H9 (cell line): ENCODE data around the gene PRTG. TPM values are rescaled to one million over a fixed set of nuclear protein-coding genes. Genes with fewer than 3 reads are reported as not detected.

ENCODE experiments used
- DNase-seq: peaks from one replicate; pipeline ENCODE4 v3.0.0-alpha.2; 2017
- H2AFZ ChIP-seq: one replicate; pipeline ENCODE4 v1.6.1; 2013; ENCODE audit warnings: mild to moderate bottlenecking, low read length, control low read depth, moderate library complexity
- H2AK5ac ChIP-seq: 2 replicates; pipeline ENCODE4 v1.6.1; 2013; ENCODE audit warnings: low read length, control low read depth, mixed read lengths; ENCODE audit not compliant: insufficient read length
- H2BK120ac ChIP-seq: one replicate; pipeline ENCODE4 v1.6.1; 2013; ENCODE audit warnings: low read depth, mild to moderate bottlenecking, low read length, control low read depth, inconsistent platforms; ENCODE audit not compliant: poor library complexity, severe bottlenecking
- H2BK12ac ChIP-seq: 2 replicates; pipeline ENCODE4 v1.6.1; 2013; ENCODE audit warnings: low read length, control low read depth, mixed read lengths, low read depth; ENCODE audit not compliant: insufficient read length
- H2BK15ac ChIP-seq: 2 replicates; pipeline ENCODE4 v1.6.1; 2013; ENCODE audit warnings: low read depth, low read length, control low read depth
- H2BK20ac ChIP-seq: one replicate; pipeline ENCODE4 v1.6.1; 2013; ENCODE audit warnings: low read depth, mild to moderate bottlenecking, low read length, control low read depth, inconsistent platforms; ENCODE audit not compliant: poor library complexity, severe bottlenecking
- H2BK5ac ChIP-seq: 2 replicates; pipeline ENCODE4 v1.6.1; 2013; ENCODE audit warnings: low read length, control low read depth, mixed read lengths; ENCODE audit not compliant: insufficient read length
- H3K14ac ChIP-seq: 2 replicates; pipeline ENCODE4 v1.6.1; 2013; ENCODE audit warnings: low read length, control low read depth; ENCODE audit not compliant: insufficient read depth
- H3K18ac ChIP-seq: 2 replicates; pipeline ENCODE4 v1.6.1; 2013; ENCODE audit warnings: low read depth, mild to moderate bottlenecking, mixed read lengths, low read length, control low read depth; ENCODE audit not compliant: insufficient read length
- H3K23ac ChIP-seq: 2 replicates; pipeline ENCODE4 v1.6.1; 2013; ENCODE audit warnings: low read length, control low read depth, mixed read lengths, low read depth; ENCODE audit not compliant: insufficient read length
- H3K23me2 ChIP-seq: 2 replicates; pipeline ENCODE4 v1.6.1; 2013; ENCODE audit warnings: low read depth, mild to moderate bottlenecking, mixed read lengths, low read length, control low read depth; ENCODE audit not compliant: insufficient read length, poor library complexity, severe bottlenecking
- H3K27ac ChIP-seq: 2 replicates; pipeline ENCODE4 v1.5.1; 2013; ENCODE audit warnings: low read length, control low read depth, mixed read lengths, low read depth; ENCODE audit not compliant: insufficient read length
- H3K27me3 ChIP-seq: 2 replicates; pipeline ENCODE4 v1.6.1; 2013; ENCODE audit warnings: low read length, control low read depth, inconsistent platforms; ENCODE audit not compliant: insufficient read depth
- H3K4ac ChIP-seq: 2 replicates; pipeline ENCODE4 v1.6.1; 2013; ENCODE audit warnings: low read depth, mild to moderate bottlenecking, control low read depth, inconsistent platforms, low read length, moderate library complexity
- H3K4me1 ChIP-seq: 2 replicates; pipeline ENCODE4 v1.6.1; 2013; ENCODE audit warnings: low read length, control low read depth, inconsistent platforms; ENCODE audit not compliant: insufficient read depth
- H3K4me2 ChIP-seq: 2 replicates; pipeline ENCODE4 v1.6.1; 2013; ENCODE audit warnings: low read length, control low read depth, mixed read lengths; ENCODE audit not compliant: insufficient read length, insufficient read depth
- H3K56ac ChIP-seq: 2 replicates; pipeline ENCODE4 v1.6.1; 2013; ENCODE audit warnings: low read depth, mild to moderate bottlenecking, mixed read lengths, low read length, control low read depth; ENCODE audit not compliant: insufficient read length
- H3K79me1 ChIP-seq: 2 replicates; pipeline ENCODE4 v1.6.1; 2013; ENCODE audit warnings: low read depth, mild to moderate bottlenecking, moderate library complexity, low read length, control low read depth, inconsistent platforms; ENCODE audit not compliant: insufficient read depth, poor library complexity, severe bottlenecking
- H3K79me2 ChIP-seq: 2 replicates; pipeline ENCODE4 v1.6.1; 2013; ENCODE audit warnings: low read length, control low read depth, inconsistent platforms; ENCODE audit not compliant: insufficient read depth
- H3K9ac ChIP-seq: 2 replicates; pipeline ENCODE4 v1.6.1; 2013; ENCODE audit warnings: low read length, control low read depth, mixed read lengths; ENCODE audit not compliant: insufficient read length; ENCODE audit errors: extremely low read depth
- H3K9me3 ChIP-seq: one replicate; pipeline ENCODE4 v1.6.1; 2013; ENCODE audit warnings: low read depth, low read length, inconsistent platforms; ENCODE audit not compliant: control insufficient read depth
- H3T11ph ChIP-seq: one replicate; pipeline ENCODE4 v1.6.1; 2013; ENCODE audit warnings: mild to moderate bottlenecking, low read length, control low read depth, inconsistent platforms
- H4K20me1 ChIP-seq: one replicate; pipeline ENCODE4 v1.6.1; 2013; ENCODE audit not compliant: control insufficient read depth, insufficient read length, insufficient read depth
- H4K5ac ChIP-seq: 2 replicates; pipeline ENCODE4 v1.6.1; 2013; ENCODE audit warnings: low read depth, mild to moderate bottlenecking, mixed read lengths, low read length, control low read depth; ENCODE audit not compliant: insufficient read length
- H4K8ac ChIP-seq: replicated peaks from 2 replicates; pipeline ENCODE4 v1.6.1; 2013; ENCODE audit warnings: low read length, control low read depth, mixed read lengths, low read depth; ENCODE audit not compliant: insufficient read length
- H4K91ac ChIP-seq: 2 replicates; pipeline ENCODE4 v1.6.1; 2013; ENCODE audit warnings: low read depth, mild to moderate bottlenecking, moderate library complexity, mixed read lengths, low read length, control low read depth; ENCODE audit not compliant: insufficient read length
- H3K27ac Mint-ChIP-seq, 3 experiments: 2 replicates in 2 of 3; 3 replicates in 1 of 3; pipeline ENCODE4 v1.8.0; 2020 to 2021; ENCODE audit warnings: mixed read lengths in 3 of 3, mild to moderate bottlenecking in 1 of 3, moderate library complexity in 1 of 3
- H3K27me3 Mint-ChIP-seq: 2 replicates; pipeline ENCODE4 v1.8.0; 2021; ENCODE audit warnings: low read depth, mild to moderate bottlenecking, moderate library complexity, mixed read lengths
- H3K36me3 Mint-ChIP-seq, 3 experiments: 2 replicates in 2 of 3; 3 replicates in 1 of 3; pipeline ENCODE4 v1.8.0; 2020 to 2021; ENCODE audit warnings: low read depth in 3 of 3, mixed read lengths in 3 of 3; ENCODE audit not compliant: insufficient read depth in 1 of 3
- H3K4me1 Mint-ChIP-seq, 2 experiments: 2 replicates each; pipeline ENCODE4 v1.8.0; 2020; ENCODE audit warnings: mixed read lengths in 2 of 2
- H3K4me3 Mint-ChIP-seq, 2 experiments: 2 replicates in 1 of 2; 3 replicates in 1 of 2; pipeline ENCODE4 v1.8.0; 2020 to 2021; ENCODE audit warnings: mild to moderate bottlenecking in 2 of 2, mixed read lengths in 2 of 2, moderate library complexity in 1 of 2
- H3K9me3 Mint-ChIP-seq, 2 experiments: 2 replicates in 1 of 2; 3 replicates in 1 of 2; pipeline ENCODE4 v1.8.0; 2020; ENCODE audit warnings: mild to moderate bottlenecking in 2 of 2, mixed read lengths in 2 of 2, moderate library complexity in 1 of 2
- CTCF ChIP-seq: fragments of 200-600 bp; sonication (generic); conservative IDR thresholded peaks from 3 replicates; pipeline ENCODE4 v1.8.0; 2021; ENCODE audit warnings: antibody characterized with exemption, mild to moderate bottlenecking
- WGBS: extraction: QIAGEN DNeasy Blood & Tissue Kit; methylation state at CpG from one replicate; pipeline ENCODE4 v1.1.7; 2013; ENCODE audit warnings: missing lambda C conversion rate, low lambda C conversion rate, mixed read lengths; ENCODE audit not compliant: insufficient read length; ENCODE audit errors: extremely low coverage; 5-methylcytosine and 5-hydroxymethylcytosine counted together
- total RNA-seq: library from RNA; stranded (reverse); gene quantifications from 2 replicates; pipeline ENCODE4 v1.2.1, GENCODE V29; 2021

The PRTG gene
- total RNA-seq, 1 experiment from 2014 or later = 5.7 TPM

GRCh38 chr15:55562601-55563000 lies 180.4 kb downstream of the PRTG start:
- Histone ChIP-seq H3K4me1 (no peaks in the 10 kb centered on the region), H2BK15ac (no peak overlapping the region), H3K56ac (no peak overlapping the region), H3K9me3 (no peaks in the 10 kb centered on the region), H2AFZ (no peak overlapping the region), H4K8ac (no peak overlapping the region), H3T11ph (no peak overlapping the region), H3K79me2 (no peaks in the 10 kb centered on the region), H4K20me1 (no peaks in the 10 kb centered on the region), H3K79me1 (no peaks in the 10 kb centered on the region), H2BK5ac (no peak overlapping the region), H3K23ac (no peak overlapping the region), H2AK5ac (no peak overlapping the region), H3K27me3 (no peaks in the 10 kb centered on the region), H3K27ac (no peak overlapping the region), H3K9ac (no peak overlapping the region), H4K91ac (no peak overlapping the region), H3K4ac (no peak overlapping the region), H4K5ac (no peak overlapping the region), H3K4me2 (no peak overlapping the region), H3K23me2 (no peaks in the 10 kb centered on the region), H2BK12ac (no peak overlapping the region), H2BK20ac (no peak overlapping the region), H3K14ac (no peak overlapping the region), H3K18ac (no peak overlapping the region), H2BK120ac (no peak overlapping the region)
- DNase-seq = no peak
- Mint-ChIP-seq H3K27me3 (no peaks in the 10 kb centered on the region; the same call in 1 of the 2 replicates), H3K36me3 (peaks cover 0 to 6% (median 5%) of the 10 kb centered on the region in 3 experiments; a peak in 4 of 7 replicates), H3K27ac (no peak overlapping the region), H3K9me3 (peaks cover 25 to 32% of the 10 kb centered on the region in 2 experiments), H3K4me1 (peaks cover 0 to 4% of the 10 kb centered on the region in 2 experiments; a peak in 2 of 4 replicates), H3K4me3 (no peak overlapping the region)
- WGBS = no CpG with 5 or more reads among the region's 3 CpGs
- no peak for TF ChIP-seq CTCF

Other genes starting within 250 kb of the PRTG start
- 1.6 and 2.2 TPM in 2 replicates for gene DNAAF4, start 234.9 kb downstream of the PRTG start, total RNA-seq
- 0.59 and 0.83 TPM in 2 replicates for gene PYGO1, start 154.8 kb downstream of the PRTG start, total RNA-seq